ENCODE results near the gene EGLN2. TPM values are rescaled to one million over a fixed set of nuclear protein-coding genes. Genes with fewer than 3 reads are reported as not detected.
"Not testable (repeated sequence)": the region's sequence is repeated elsewhere in the genome, so short reads cannot be mapped to it uniquely, and the experiment has no call there.

EGLN2 gene
- total and polyA plus RNA-seq, 4 donors: 130 to 157 (median 132) TPM

DNA sequence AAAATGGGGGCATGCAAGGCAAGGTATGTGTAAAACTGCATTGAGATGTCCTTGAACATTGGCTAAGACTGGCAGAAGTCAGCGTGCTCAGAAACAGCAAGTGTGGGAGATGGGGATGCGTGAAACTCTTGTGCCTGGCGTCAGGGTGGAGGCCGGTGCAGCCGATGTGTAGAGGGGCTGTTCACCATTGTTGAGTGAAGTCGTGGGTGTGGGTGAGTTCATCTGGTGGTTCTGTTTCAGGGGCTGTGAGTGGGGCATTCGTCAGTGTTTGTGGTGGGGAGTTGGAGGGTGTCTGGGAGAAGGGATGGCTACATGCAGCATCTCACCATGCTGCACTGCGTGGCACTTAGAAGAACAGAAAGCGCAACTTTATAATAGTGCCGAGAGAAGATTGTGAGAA, 35.0 kb upstream of the EGLN2 start:
- H3K9ac ChIP-seq (ENCODE audit: insufficient read depth in 1 of 2, low read length in 2 of 2): no peak overlapping the region
- DNase-seq: no peak
- H3K4me3 ChIP-seq: no peak overlapping the region
- no peak overlapping the region for H3K27ac ChIP-seq (ENCODE audit: low read depth in 1 of 2, low read length in 1 of 2)
- H3K9me3 ChIP-seq (ENCODE audit: control insufficient read depth in 4 of 4, insufficient read depth in 3 of 4, low read length in 3 of 4): no peaks in the 10 kb centered on the region
- H3K4me1 ChIP-seq (ENCODE audit: control insufficient read depth in 5 of 5, insufficient read depth in 5 of 5, low read length in 5 of 5): no peaks in the 10 kb centered on the region
- H3K36me3 ChIP-seq (ENCODE audit: control insufficient read depth in 4 of 4, insufficient read depth in 4 of 4, low read length in 4 of 4): peaks cover 48 to 67% (median 52%) of the 10 kb centered on the region in 4 donors
- TF ChIP-seq, protein P1, sequence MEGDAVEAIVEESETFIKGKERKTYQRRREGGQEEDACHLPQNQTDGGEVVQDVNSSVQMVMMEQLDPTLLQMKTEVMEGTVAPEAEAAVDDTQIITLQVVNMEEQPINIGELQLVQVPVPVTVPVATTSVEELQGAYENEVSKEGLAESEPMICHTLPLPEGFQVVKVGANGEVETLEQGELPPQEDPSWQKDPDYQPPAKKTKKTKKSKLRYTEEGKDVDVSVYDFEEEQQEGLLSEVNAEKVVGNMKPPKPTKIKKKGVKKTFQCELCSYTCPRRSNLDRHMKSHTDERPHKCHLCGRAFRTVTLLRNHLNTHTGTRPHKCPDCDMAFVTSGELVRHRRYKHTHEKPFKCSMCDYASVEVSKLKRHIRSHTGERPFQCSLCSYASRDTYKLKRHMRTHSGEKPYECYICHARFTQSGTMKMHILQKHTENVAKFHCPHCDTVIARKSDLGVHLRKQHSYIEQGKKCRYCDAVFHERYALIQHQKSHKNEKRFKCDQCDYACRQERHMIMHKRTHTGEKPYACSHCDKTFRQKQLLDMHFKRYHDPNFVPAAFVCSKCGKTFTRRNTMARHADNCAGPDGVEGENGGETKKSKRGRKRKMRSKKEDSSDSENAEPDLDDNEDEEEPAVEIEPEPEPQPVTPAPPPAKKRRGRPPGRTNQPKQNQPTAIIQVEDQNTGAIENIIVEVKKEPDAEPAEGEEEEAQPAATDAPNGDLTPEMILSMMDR (IDR thresholded peaks at IDR 0.05; ENCODE audit: control extremely low read depth, extremely low read depth): no peak
- no peak for ATAC-seq (ENCODE audit: insufficient read depth, low FRiP score)
- H3K27me3 ChIP-seq (ENCODE audit: control insufficient read depth in 3 of 3, insufficient read depth in 3 of 3, low read length in 2 of 3): no peaks in the 10 kb centered on the region
- 88 to 93% methylated on average over 10 of the region's 10 CpGs for WGBS, 2 donors

DNA sequence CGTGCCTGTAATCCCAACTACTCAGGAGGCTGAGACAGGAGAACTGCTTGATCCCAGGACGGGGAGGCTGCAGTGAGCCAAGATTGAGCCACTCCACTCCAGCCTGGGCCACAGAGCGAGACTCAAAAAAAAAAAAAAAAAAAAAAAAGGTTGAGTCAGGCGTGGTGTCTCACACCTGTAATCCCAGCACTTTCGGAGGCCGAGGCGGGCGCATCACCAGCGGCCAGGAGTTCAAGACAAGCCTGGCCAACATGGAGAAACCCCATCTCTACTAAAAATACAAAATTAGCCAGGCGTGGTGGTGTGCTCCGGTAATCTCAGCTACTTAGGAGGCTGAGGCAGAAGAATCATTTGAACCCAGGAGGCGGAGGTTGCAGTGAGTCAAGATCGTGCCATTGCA, 32.6 kb upstream of the EGLN2 start:
- H3K9me3 ChIP-seq (ENCODE audit: control insufficient read depth in 4 of 4, insufficient read depth in 3 of 4, low read length in 3 of 4); H3K27me3 ChIP-seq (ENCODE audit: control insufficient read depth in 3 of 3, insufficient read depth in 3 of 3, low read length in 2 of 3); H3K4me1 ChIP-seq (ENCODE audit: control insufficient read depth in 5 of 5, insufficient read depth in 5 of 5, low read length in 5 of 5); DNase-seq; H3K9ac ChIP-seq (ENCODE audit: insufficient read depth in 1 of 2, low read length in 2 of 2); H3K4me3 ChIP-seq; H3K27ac ChIP-seq (ENCODE audit: low read depth in 1 of 2, low read length in 1 of 2); ATAC-seq (ENCODE audit: insufficient read depth, low FRiP score): not testable (repeated sequence)
- 98% methylated on average over 13 of the region's 13 CpGs for WGBS, 2 donors
- peaks cover 31 to 50% (median 36%) of the 10 kb centered on the region in 4 donors for H3K36me3 ChIP-seq (ENCODE audit: control insufficient read depth in 4 of 4, insufficient read depth in 4 of 4, low read length in 4 of 4)

DNA sequence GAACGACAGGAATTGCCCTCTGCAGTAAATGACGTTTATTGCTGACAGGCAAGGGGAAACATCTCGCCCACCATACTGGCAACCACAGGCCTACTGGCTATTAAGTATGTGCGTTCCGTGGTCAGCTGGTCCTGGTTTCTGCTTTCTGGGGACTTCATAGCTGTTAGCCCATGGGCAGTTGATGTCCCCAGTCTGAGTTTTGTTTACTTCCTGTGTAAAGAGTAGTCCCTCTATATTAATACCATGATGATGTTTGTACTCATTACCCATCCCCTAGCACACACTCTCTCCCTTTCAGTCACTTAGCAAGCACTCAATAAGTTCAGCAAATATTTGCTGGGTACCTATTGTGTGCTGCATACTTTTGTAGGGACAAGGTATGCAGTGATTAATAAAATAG, 30.1 kb upstream of the EGLN2 start:
- peaks cover 13 to 26% (median 17%) of the 10 kb centered on the region in 4 donors for H3K36me3 ChIP-seq (ENCODE audit: control insufficient read depth in 4 of 4, insufficient read depth in 4 of 4, low read length in 4 of 4)
- ATAC-seq (ENCODE audit: insufficient read depth, low FRiP score) (no peak), DNase-seq (peak in 1 of 3 donors; percentile 58)
- H3K9ac ChIP-seq (ENCODE audit: insufficient read depth in 1 of 2, low read length in 2 of 2): no peak overlapping the region
- H3K4me3 ChIP-seq: no peak overlapping the region
- TF ChIP-seq, protein P1 (IDR thresholded peaks at IDR 0.05; ENCODE audit: control extremely low read depth, extremely low read depth): no peak
- WGBS, 2 donors: 61 to 71% methylated on average over 5 of the region's 5 CpGs
- peaks cover 0 to 1% (median 0%) of the 10 kb centered on the region in 5 donors for H3K4me1 ChIP-seq (ENCODE audit: control insufficient read depth in 5 of 5, insufficient read depth in 5 of 5, low read length in 5 of 5)
- H3K27ac ChIP-seq (ENCODE audit: low read depth in 1 of 2, low read length in 1 of 2): peak overlapping the region in 1 of 2 donors; percentile 37
- no peaks in the 10 kb centered on the region for H3K9me3 ChIP-seq (ENCODE audit: control insufficient read depth in 4 of 4, insufficient read depth in 3 of 4, low read length in 3 of 4)
- no peaks in the 10 kb centered on the region for H3K27me3 ChIP-seq (ENCODE audit: control insufficient read depth in 3 of 3, insufficient read depth in 3 of 3, low read length in 2 of 3)

DNA sequence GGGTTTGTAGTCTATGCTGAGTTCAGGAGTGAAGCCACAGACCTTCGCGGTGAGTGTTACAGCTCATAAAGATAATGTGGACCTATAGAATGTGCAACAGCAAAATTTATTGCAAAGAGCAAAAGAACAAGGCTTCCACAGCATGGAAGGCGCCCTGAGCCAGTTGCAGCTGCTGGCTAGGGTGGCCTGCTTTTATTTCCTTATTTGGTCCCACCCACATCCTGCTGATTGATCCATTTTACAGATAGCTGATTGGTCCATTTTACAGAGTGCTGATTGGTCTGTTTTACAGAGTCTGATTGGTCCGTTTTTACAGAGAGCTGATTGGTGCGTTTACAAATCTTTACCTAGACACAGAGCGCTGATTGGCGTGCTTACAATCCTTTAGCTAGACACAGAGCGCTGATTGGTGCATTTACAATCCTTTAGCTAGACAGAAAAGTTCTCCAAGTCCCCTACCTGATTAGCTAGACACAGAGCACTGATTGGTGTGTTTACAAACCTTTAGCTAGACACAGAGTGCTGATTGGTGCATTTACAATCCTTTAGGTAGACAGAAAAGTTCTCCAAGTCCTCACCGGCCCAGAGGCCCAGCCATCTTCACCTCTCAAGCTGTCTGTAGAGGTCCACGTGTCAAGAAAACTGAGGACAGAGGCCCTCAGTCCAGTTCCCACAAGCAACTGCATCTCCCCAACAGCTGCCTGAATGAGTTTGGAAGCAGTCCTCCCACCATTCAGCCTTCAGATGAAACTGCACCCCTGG, 27.7 kb upstream of the EGLN2 start:
- not testable (repeated sequence) for H3K9ac ChIP-seq (ENCODE audit: insufficient read depth in 1 of 2, low read length in 2 of 2); H3K36me3 ChIP-seq (ENCODE audit: control insufficient read depth in 4 of 4, insufficient read depth in 4 of 4, low read length in 4 of 4); H3K4me3 ChIP-seq; H3K4me1 ChIP-seq (ENCODE audit: control insufficient read depth in 5 of 5, insufficient read depth in 5 of 5, low read length in 5 of 5); DNase-seq; ATAC-seq (ENCODE audit: insufficient read depth, low FRiP score); H3K27me3 ChIP-seq (ENCODE audit: control insufficient read depth in 3 of 3, insufficient read depth in 3 of 3, low read length in 2 of 3); H3K9me3 ChIP-seq (ENCODE audit: control insufficient read depth in 4 of 4, insufficient read depth in 3 of 4, low read length in 3 of 4); H3K27ac ChIP-seq (ENCODE audit: low read depth in 1 of 2, low read length in 1 of 2)
- 96 to 98% methylated on average over 10 of the region's 10 CpGs for WGBS, 2 donors

Measured in lung (tissue), 12 donors.